ENCODE results near the gene GPSM3. TPM values are rescaled to one million over a fixed set of nuclear protein-coding genes. Genes with fewer than 3 reads are reported as not detected.
A peak's percentile ranks its signal among the peaks of the same experiment; 100 is the strongest.

GPSM3 gene
- total and polyA plus RNA-seq, 8 donors, result 3.1 to 41.0 (median 23.9) TPM; not detected in 3

- no peak for TF ChIP-seq POLR2A (IDR thresholded peaks at IDR 0.05)
- no peak for TF ChIP-seq EP300 (IDR thresholded peaks at IDR 0.05)
- TF ChIP-seq POLR2AphosphoS5 (IDR thresholded peaks at IDR 0.05), result no peak
- TF ChIP-seq CTCF (IDR thresholded peaks at IDR 0.05), result no peak
- Histone ChIP-seq H3K9me3 (no peaks in the 10 kb centered on the region), H3K4me3 (no peak within 1 kb of the TSS), H3K36me3 (peaks cover 41 to 75% (median 67%) of the 10 kb centered on the region in 4 donors), H3K27ac (peak within 1 kb of the TSS in 4 of 5 donors; percentile 72 to 100 (median 79)), H3K4me1 (peaks cover 44 to 90% (median 75%) of the 10 kb centered on the region in 4 donors), H3K27me3 (no peaks in the 10 kb centered on the region)
- intact Hi-C loops (cut with DNase I; ENCODE audit: low total_unique reads), result no loop called here
- 63 to 79% (median 70%) methylated on average over 5 to 6 of the region's 6 CpGs for WGBS, 5 donors
- peak in 1 of 2 donors; percentile 3 for DNase-seq
Observed at GRCh38 chr6:32184084-32184640, 8.3 kb downstream of the GPSM3 start, which contains the start of gene AGER. AGER (minus strand) TSS chr6:32184253; CDS start chr6:32184222, 31 bp downstream.

- 77 to 84% (median 80%) methylated on average over 14 to 15 of the region's 15 CpGs for WGBS, 5 donors
- no peak for TF ChIP-seq CTCF (IDR thresholded peaks at IDR 0.05)
- peaks cover 42 to 90% (median 75%) of the 10 kb centered on the region in 4 donors for H3K4me1 ChIP-seq
- H3K27me3 ChIP-seq, result no peaks in the 10 kb centered on the region
- DNase-seq, result peak in 1 of 2 donors; percentile 7
- peak overlapping the region in 4 of 5 donors; percentile 4 to 100 (median 79) for H3K27ac ChIP-seq
- no peak overlapping the region for H3K4me3 ChIP-seq
- intact Hi-C loops (cut with DNase I; ENCODE audit: low total_unique reads), result no loop called here
- no peaks in the 10 kb centered on the region for H3K9me3 ChIP-seq
- H3K36me3 ChIP-seq, result peaks cover 41 to 75% (median 67%) of the 10 kb centered on the region in 4 donors
Observed at GRCh38 chr6:32183483-32184083, 8.9 kb downstream of the GPSM3 start.

DNA sequence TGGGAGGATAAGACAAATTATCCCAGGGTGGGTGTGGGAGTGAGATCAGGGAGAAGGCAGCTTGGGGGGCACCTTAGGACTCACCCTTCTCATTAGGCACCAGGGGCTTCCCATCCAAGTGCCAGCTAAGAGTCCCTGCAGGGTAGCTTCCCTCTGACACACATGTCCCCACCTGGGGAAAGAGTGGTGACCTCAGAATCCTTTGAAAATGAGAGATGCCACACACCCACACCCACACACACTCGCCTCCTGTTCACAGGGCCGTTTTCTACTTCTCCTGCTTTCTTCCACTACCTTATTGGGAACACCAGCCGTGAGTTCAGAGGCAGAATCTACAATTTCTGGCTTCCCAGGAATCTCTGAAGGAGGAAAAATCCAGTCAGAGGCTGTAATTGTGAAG lies 9.4 kb downstream of the GPSM3 start:
- peak in 1 of 2 donors; percentile 1 for DNase-seq
- Histone ChIP-seq H3K9me3 (no peaks in the 10 kb centered on the region), H3K27me3 (no peaks in the 10 kb centered on the region), H3K27ac (peak overlapping the region in 3 of 5 donors; percentile 75 to 100 (median 83)), H3K4me3 (no peak overlapping the region), H3K36me3 (peaks cover 40 to 72% (median 66%) of the 10 kb centered on the region in 4 donors), H3K4me1 (peaks cover 37 to 85% (median 70%) of the 10 kb centered on the region in 4 donors)
- TF ChIP-seq POLR2A (IDR thresholded peaks at IDR 0.05), result no peak
- no peak for TF ChIP-seq CTCF (IDR thresholded peaks at IDR 0.05)
- intact Hi-C loops (cut with DNase I; ENCODE audit: low total_unique reads), result no loop called here
- WGBS, 5 donors, result 66 to 81% (median 70%) methylated on average over 3 of the region's 3 CpGs

- TF ChIP-seq EP300 (IDR thresholded peaks at IDR 0.05) (no peak), POLR2AphosphoS5 (IDR thresholded peaks at IDR 0.05) (no peak), CTCF (IDR thresholded peaks at IDR 0.05) (no peak)
- Histone ChIP-seq H3K9me3 (no peaks in the 10 kb centered on the region), H3K4me3 (no peak overlapping the region), H3K4me1 (peaks cover 33 to 81% (median 66%) of the 10 kb centered on the region in 4 donors), H3K27ac (peak overlapping the region in 4 of 5 donors; percentile 49 to 100 (median 79)), H3K36me3 (peaks cover 35 to 67% (median 61%) of the 10 kb centered on the region in 4 donors), H3K27me3 (no peaks in the 10 kb centered on the region)
- intact Hi-C loops (cut with DNase I; ENCODE audit: low total_unique reads), result no loop called here
- 66 to 81% (median 76%) methylated on average over 7 to 10 of the region's 10 CpGs for WGBS, 5 donors
- peak in 1 of 2 donors; percentile 11 for DNase-seq
Observed at GRCh38 chr6:32182555-32182981, 9.9 kb downstream of the GPSM3 start.
